Loucy (cell line): ENCODE measurements around the gene TMEM51.

Experiments used
- CTCF ChIP-seq: fragments of 200-600 bp; sonication (generic); conservative IDR thresholded peaks from 2 replicates; pipeline ENCODE4 v1.5.1; 2014; ENCODE audit warnings: mild to moderate bottlenecking, antibody characterized with exemption, low read length
- EZH2phosphoT487 ChIP-seq: fragments of 200-600 bp; IDR thresholded peaks from 2 replicates; pipeline ENCODE4 v1.6.1; 2018; ENCODE audit warnings: antibody characterized with exemption, mild to moderate bottlenecking, moderate library complexity, borderline replicate concordance

GRCh38 chr1:15212216-15212953, 58.8 kb downstream of the TMEM51 start:
- TF ChIP-seq CTCF (no peak), EZH2phosphoT487 (no peak)
